H9 (cell line): Measurements from ENCODE around the gene ADAM17. TPM values are rescaled to one million over a fixed set of nuclear protein-coding genes. Genes with fewer than 3 reads are reported as not detected.

ENCODE experiments used
- DNase-seq: peaks from one replicate; pipeline ENCODE4 v3.0.0-alpha.2; 2017
- H2AFZ ChIP-seq: one replicate; pipeline ENCODE4 v1.6.1; 2013; ENCODE audit warnings: mild to moderate bottlenecking, low read length, control low read depth, moderate library complexity
- H2AK5ac ChIP-seq: 2 replicates; pipeline ENCODE4 v1.6.1; 2013; ENCODE audit warnings: low read length, control low read depth, mixed read lengths; ENCODE audit not compliant: insufficient read length
- H2BK120ac ChIP-seq: one replicate; pipeline ENCODE4 v1.6.1; 2013; ENCODE audit warnings: low read depth, mild to moderate bottlenecking, low read length, control low read depth, inconsistent platforms; ENCODE audit not compliant: poor library complexity, severe bottlenecking
- H2BK12ac ChIP-seq: 2 replicates; pipeline ENCODE4 v1.6.1; 2013; ENCODE audit warnings: low read length, control low read depth, mixed read lengths, low read depth; ENCODE audit not compliant: insufficient read length
- H2BK15ac ChIP-seq: 2 replicates; pipeline ENCODE4 v1.6.1; 2013; ENCODE audit warnings: low read depth, low read length, control low read depth
- H2BK20ac ChIP-seq: one replicate; pipeline ENCODE4 v1.6.1; 2013; ENCODE audit warnings: low read depth, mild to moderate bottlenecking, low read length, control low read depth, inconsistent platforms; ENCODE audit not compliant: poor library complexity, severe bottlenecking
- H2BK5ac ChIP-seq: 2 replicates; pipeline ENCODE4 v1.6.1; 2013; ENCODE audit warnings: low read length, control low read depth, mixed read lengths; ENCODE audit not compliant: insufficient read length
- H3K14ac ChIP-seq: 2 replicates; pipeline ENCODE4 v1.6.1; 2013; ENCODE audit warnings: low read length, control low read depth; ENCODE audit not compliant: insufficient read depth
- H3K18ac ChIP-seq: 2 replicates; pipeline ENCODE4 v1.6.1; 2013; ENCODE audit warnings: low read depth, mild to moderate bottlenecking, mixed read lengths, low read length, control low read depth; ENCODE audit not compliant: insufficient read length
- H3K23ac ChIP-seq: 2 replicates; pipeline ENCODE4 v1.6.1; 2013; ENCODE audit warnings: low read length, control low read depth, mixed read lengths, low read depth; ENCODE audit not compliant: insufficient read length
- H3K23me2 ChIP-seq: 2 replicates; pipeline ENCODE4 v1.6.1; 2013; ENCODE audit warnings: low read depth, mild to moderate bottlenecking, mixed read lengths, low read length, control low read depth; ENCODE audit not compliant: insufficient read length, poor library complexity, severe bottlenecking
- H3K27ac ChIP-seq: 2 replicates; pipeline ENCODE4 v1.5.1; 2013; ENCODE audit warnings: low read length, control low read depth, mixed read lengths, low read depth; ENCODE audit not compliant: insufficient read length
- H3K27me3 ChIP-seq: 2 replicates; pipeline ENCODE4 v1.6.1; 2013; ENCODE audit warnings: low read length, control low read depth, inconsistent platforms; ENCODE audit not compliant: insufficient read depth
- H3K4ac ChIP-seq: 2 replicates; pipeline ENCODE4 v1.6.1; 2013; ENCODE audit warnings: low read depth, mild to moderate bottlenecking, control low read depth, inconsistent platforms, low read length, moderate library complexity
- H3K4me1 ChIP-seq: 2 replicates; pipeline ENCODE4 v1.6.1; 2013; ENCODE audit warnings: low read length, control low read depth, inconsistent platforms; ENCODE audit not compliant: insufficient read depth
- H3K4me2 ChIP-seq: 2 replicates; pipeline ENCODE4 v1.6.1; 2013; ENCODE audit warnings: low read length, control low read depth, mixed read lengths; ENCODE audit not compliant: insufficient read length, insufficient read depth
- H3K56ac ChIP-seq: 2 replicates; pipeline ENCODE4 v1.6.1; 2013; ENCODE audit warnings: low read depth, mild to moderate bottlenecking, mixed read lengths, low read length, control low read depth; ENCODE audit not compliant: insufficient read length
- H3K79me1 ChIP-seq: 2 replicates; pipeline ENCODE4 v1.6.1; 2013; ENCODE audit warnings: low read depth, mild to moderate bottlenecking, moderate library complexity, low read length, control low read depth, inconsistent platforms; ENCODE audit not compliant: insufficient read depth, poor library complexity, severe bottlenecking
- H3K79me2 ChIP-seq: 2 replicates; pipeline ENCODE4 v1.6.1; 2013; ENCODE audit warnings: low read length, control low read depth, inconsistent platforms; ENCODE audit not compliant: insufficient read depth
- H3K9ac ChIP-seq: 2 replicates; pipeline ENCODE4 v1.6.1; 2013; ENCODE audit warnings: low read length, control low read depth, mixed read lengths; ENCODE audit not compliant: insufficient read length; ENCODE audit errors: extremely low read depth
- H3K9me3 ChIP-seq: one replicate; pipeline ENCODE4 v1.6.1; 2013; ENCODE audit warnings: low read depth, low read length, inconsistent platforms; ENCODE audit not compliant: control insufficient read depth
- H3T11ph ChIP-seq: one replicate; pipeline ENCODE4 v1.6.1; 2013; ENCODE audit warnings: mild to moderate bottlenecking, low read length, control low read depth, inconsistent platforms
- H4K20me1 ChIP-seq: one replicate; pipeline ENCODE4 v1.6.1; 2013; ENCODE audit not compliant: control insufficient read depth, insufficient read length, insufficient read depth
- H4K5ac ChIP-seq: 2 replicates; pipeline ENCODE4 v1.6.1; 2013; ENCODE audit warnings: low read depth, mild to moderate bottlenecking, mixed read lengths, low read length, control low read depth; ENCODE audit not compliant: insufficient read length
- H4K8ac ChIP-seq: replicated peaks from 2 replicates; pipeline ENCODE4 v1.6.1; 2013; ENCODE audit warnings: low read length, control low read depth, mixed read lengths, low read depth; ENCODE audit not compliant: insufficient read length
- H4K91ac ChIP-seq: 2 replicates; pipeline ENCODE4 v1.6.1; 2013; ENCODE audit warnings: low read depth, mild to moderate bottlenecking, moderate library complexity, mixed read lengths, low read length, control low read depth; ENCODE audit not compliant: insufficient read length
- H3K27ac Mint-ChIP-seq, 3 experiments: 2 replicates in 2 of 3; 3 replicates in 1 of 3; pipeline ENCODE4 v1.8.0; 2020 to 2021; ENCODE audit warnings: mixed read lengths in 3 of 3, mild to moderate bottlenecking in 1 of 3, moderate library complexity in 1 of 3
- H3K27me3 Mint-ChIP-seq: 2 replicates; pipeline ENCODE4 v1.8.0; 2021; ENCODE audit warnings: low read depth, mild to moderate bottlenecking, moderate library complexity, mixed read lengths
- H3K36me3 Mint-ChIP-seq, 3 experiments: 2 replicates in 2 of 3; 3 replicates in 1 of 3; pipeline ENCODE4 v1.8.0; 2020 to 2021; ENCODE audit warnings: low read depth in 3 of 3, mixed read lengths in 3 of 3; ENCODE audit not compliant: insufficient read depth in 1 of 3
- H3K4me1 Mint-ChIP-seq, 2 experiments: 2 replicates each; pipeline ENCODE4 v1.8.0; 2020; ENCODE audit warnings: mixed read lengths in 2 of 2
- H3K4me3 Mint-ChIP-seq, 2 experiments: 2 replicates in 1 of 2; 3 replicates in 1 of 2; pipeline ENCODE4 v1.8.0; 2020 to 2021; ENCODE audit warnings: mild to moderate bottlenecking in 2 of 2, mixed read lengths in 2 of 2, moderate library complexity in 1 of 2
- H3K9me3 Mint-ChIP-seq, 2 experiments: 2 replicates in 1 of 2; 3 replicates in 1 of 2; pipeline ENCODE4 v1.8.0; 2020; ENCODE audit warnings: mild to moderate bottlenecking in 2 of 2, mixed read lengths in 2 of 2, moderate library complexity in 1 of 2
- WGBS: extraction: QIAGEN DNeasy Blood & Tissue Kit; methylation state at CpG from one replicate; pipeline ENCODE4 v1.1.7; 2013; ENCODE audit warnings: missing lambda C conversion rate, low lambda C conversion rate, mixed read lengths; ENCODE audit not compliant: insufficient read length; ENCODE audit errors: extremely low coverage; 5-methylcytosine and 5-hydroxymethylcytosine counted together
- total RNA-seq: library from RNA; stranded (reverse); gene quantifications from 2 replicates; pipeline ENCODE4 v1.2.1, GENCODE V29; 2021
- TF ChIP-seq, protein P1 (sequence below): fragments of 200-600 bp; sonication (generic); conservative IDR thresholded peaks from 3 replicates; pipeline ENCODE4 v1.8.0; 2021; ENCODE audit warnings: antibody characterized with exemption, mild to moderate bottlenecking

The ADAM17 gene
- total RNA-seq, 1 experiment from 2014 or later: 26.3 TPM

DNA sequence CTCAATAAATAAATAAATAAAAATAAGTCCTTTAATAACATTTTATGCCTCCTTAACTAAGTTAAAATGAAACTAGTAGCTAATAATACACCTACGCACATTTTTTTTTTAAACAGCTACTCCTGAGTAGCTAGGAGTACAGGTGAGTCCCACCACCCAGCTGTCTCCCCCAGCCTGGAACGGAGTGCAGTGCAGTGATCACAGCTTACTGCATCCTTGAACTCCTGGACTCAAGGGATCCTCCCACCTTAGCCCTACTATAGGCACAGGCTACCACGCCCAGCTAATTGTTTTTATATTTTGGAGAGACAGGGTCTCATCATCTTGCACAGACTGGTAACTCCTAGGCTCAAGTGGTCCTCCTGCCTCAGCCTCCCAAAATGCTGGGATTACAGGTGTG, 46.8 kb upstream of the ADAM17 start:
- Mint-ChIP-seq H3K4me1 (peaks cover 0 to 16% of the 10 kb centered on the region in 2 experiments; a peak in 2 of 4 replicates), H3K9me3 (peaks cover 20 to 27% of the 10 kb centered on the region in 2 experiments), H3K27me3 (no peaks in the 10 kb centered on the region), H3K27ac (no peak overlapping the region), H3K4me3 (no peak overlapping the region), H3K36me3 (peaks cover 45 to 62% (median 61%) of the 10 kb centered on the region in 3 experiments)
- no peaks in the 10 kb centered on the region for H3K27me3 ChIP-seq
- no peak for DNase-seq
- H2AFZ ChIP-seq: no peak overlapping the region
- no peak overlapping the region for H2BK5ac ChIP-seq
- H4K20me1 ChIP-seq: no peaks in the 10 kb centered on the region
- H2BK12ac ChIP-seq: no peak overlapping the region
- no peak overlapping the region for H2BK20ac ChIP-seq
- H3K4me2 ChIP-seq: no peak overlapping the region
- H3K79me2 ChIP-seq: peaks cover 28% of the 10 kb centered on the region; the same call in 1 of the 2 replicates
- H3K27ac ChIP-seq: no peak overlapping the region
- H2AK5ac ChIP-seq: no peak overlapping the region
- no peak overlapping the region for H3K9ac ChIP-seq
- H4K5ac ChIP-seq: no peak overlapping the region
- no peak overlapping the region for H3K4ac ChIP-seq
- no peak overlapping the region for H2BK120ac ChIP-seq
- H3K14ac ChIP-seq: no peak overlapping the region
- TF ChIP-seq, protein P1, sequence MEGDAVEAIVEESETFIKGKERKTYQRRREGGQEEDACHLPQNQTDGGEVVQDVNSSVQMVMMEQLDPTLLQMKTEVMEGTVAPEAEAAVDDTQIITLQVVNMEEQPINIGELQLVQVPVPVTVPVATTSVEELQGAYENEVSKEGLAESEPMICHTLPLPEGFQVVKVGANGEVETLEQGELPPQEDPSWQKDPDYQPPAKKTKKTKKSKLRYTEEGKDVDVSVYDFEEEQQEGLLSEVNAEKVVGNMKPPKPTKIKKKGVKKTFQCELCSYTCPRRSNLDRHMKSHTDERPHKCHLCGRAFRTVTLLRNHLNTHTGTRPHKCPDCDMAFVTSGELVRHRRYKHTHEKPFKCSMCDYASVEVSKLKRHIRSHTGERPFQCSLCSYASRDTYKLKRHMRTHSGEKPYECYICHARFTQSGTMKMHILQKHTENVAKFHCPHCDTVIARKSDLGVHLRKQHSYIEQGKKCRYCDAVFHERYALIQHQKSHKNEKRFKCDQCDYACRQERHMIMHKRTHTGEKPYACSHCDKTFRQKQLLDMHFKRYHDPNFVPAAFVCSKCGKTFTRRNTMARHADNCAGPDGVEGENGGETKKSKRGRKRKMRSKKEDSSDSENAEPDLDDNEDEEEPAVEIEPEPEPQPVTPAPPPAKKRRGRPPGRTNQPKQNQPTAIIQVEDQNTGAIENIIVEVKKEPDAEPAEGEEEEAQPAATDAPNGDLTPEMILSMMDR: no peak
- no peaks in the 10 kb centered on the region for H3K9me3 ChIP-seq
- no peak overlapping the region for H3K56ac ChIP-seq
- H4K8ac ChIP-seq: no peak overlapping the region
- peaks cover 13% of the 10 kb centered on the region for H3K79me1 ChIP-seq
- no peak overlapping the region for H3T11ph ChIP-seq
- no peak overlapping the region for H4K91ac ChIP-seq
- no peaks in the 10 kb centered on the region for H3K23me2 ChIP-seq
- no peak overlapping the region for H2BK15ac ChIP-seq
- H3K4me1 ChIP-seq: no peaks in the 10 kb centered on the region
- no CpG with 5 or more reads among the region's 3 CpGs for WGBS
- H3K18ac ChIP-seq: no peak overlapping the region
- H3K23ac ChIP-seq: no peak overlapping the region
